ENCODE results near the gene TAS2R41. TPM values are rescaled to one million over a fixed set of nuclear protein-coding genes. Genes with fewer than 3 reads are reported as not detected.

The TAS2R41 gene
- polyA plus RNA-seq, 1 experiment, result not detected

- TF ChIP-seq, protein P1, sequence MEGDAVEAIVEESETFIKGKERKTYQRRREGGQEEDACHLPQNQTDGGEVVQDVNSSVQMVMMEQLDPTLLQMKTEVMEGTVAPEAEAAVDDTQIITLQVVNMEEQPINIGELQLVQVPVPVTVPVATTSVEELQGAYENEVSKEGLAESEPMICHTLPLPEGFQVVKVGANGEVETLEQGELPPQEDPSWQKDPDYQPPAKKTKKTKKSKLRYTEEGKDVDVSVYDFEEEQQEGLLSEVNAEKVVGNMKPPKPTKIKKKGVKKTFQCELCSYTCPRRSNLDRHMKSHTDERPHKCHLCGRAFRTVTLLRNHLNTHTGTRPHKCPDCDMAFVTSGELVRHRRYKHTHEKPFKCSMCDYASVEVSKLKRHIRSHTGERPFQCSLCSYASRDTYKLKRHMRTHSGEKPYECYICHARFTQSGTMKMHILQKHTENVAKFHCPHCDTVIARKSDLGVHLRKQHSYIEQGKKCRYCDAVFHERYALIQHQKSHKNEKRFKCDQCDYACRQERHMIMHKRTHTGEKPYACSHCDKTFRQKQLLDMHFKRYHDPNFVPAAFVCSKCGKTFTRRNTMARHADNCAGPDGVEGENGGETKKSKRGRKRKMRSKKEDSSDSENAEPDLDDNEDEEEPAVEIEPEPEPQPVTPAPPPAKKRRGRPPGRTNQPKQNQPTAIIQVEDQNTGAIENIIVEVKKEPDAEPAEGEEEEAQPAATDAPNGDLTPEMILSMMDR (IDR thresholded peaks at IDR 0.05; ENCODE audit: insufficient read depth, low read depth, low read length), result no peak
- H3K27me3 ChIP-seq (ENCODE audit: control insufficient read depth, insufficient read depth, low read length), result no peaks in the 10 kb centered on the region; the same call in 1 of the 2 replicates
- ChIA-PET CTCF (interaction anchor here (0.6 to 1.1 kb wide), 2 partner anchors 8 to 454 kb away, joined by 3 read pairs; no protein-coding TSS in a partner anchor), POLR2A (no interaction called here)
- no peak overlapping the region for H3K4me3 ChIP-seq (ENCODE audit: low read depth, low read length)
- no peak for DNase-seq (ENCODE audit: low read depth)
- no peaks in the 10 kb centered on the region for H3K36me3 ChIP-seq (ENCODE audit: control insufficient read depth, insufficient read depth, low read length)
These were observed 33.5 kb upstream of the TAS2R41 start for GRCh38 chr7:143444063-143444782.

GRCh38 chr7:143444785-143445184 is 32.9 kb upstream of the TAS2R41 start:
- Histone ChIP-seq H3K36me3 (ENCODE audit: control insufficient read depth, insufficient read depth, low read length) (no peaks in the 10 kb centered on the region), H3K27me3 (ENCODE audit: control insufficient read depth, insufficient read depth, low read length) (no peaks in the 10 kb centered on the region; the same call in 1 of the 2 replicates), H3K4me3 (ENCODE audit: low read depth, low read length) (no peak overlapping the region)
- ChIA-PET POLR2A (no interaction called here), CTCF (interaction anchor here (0.6 kb wide), 1 partner anchor 454 kb away, joined by 3 read pairs; no protein-coding TSS in a partner anchor)
- TF ChIP-seq, protein P1 (IDR thresholded peaks at IDR 0.05; ENCODE audit: insufficient read depth, low read depth, low read length), result no peak
- DNase-seq (ENCODE audit: low read depth), result no peak

DNA sequence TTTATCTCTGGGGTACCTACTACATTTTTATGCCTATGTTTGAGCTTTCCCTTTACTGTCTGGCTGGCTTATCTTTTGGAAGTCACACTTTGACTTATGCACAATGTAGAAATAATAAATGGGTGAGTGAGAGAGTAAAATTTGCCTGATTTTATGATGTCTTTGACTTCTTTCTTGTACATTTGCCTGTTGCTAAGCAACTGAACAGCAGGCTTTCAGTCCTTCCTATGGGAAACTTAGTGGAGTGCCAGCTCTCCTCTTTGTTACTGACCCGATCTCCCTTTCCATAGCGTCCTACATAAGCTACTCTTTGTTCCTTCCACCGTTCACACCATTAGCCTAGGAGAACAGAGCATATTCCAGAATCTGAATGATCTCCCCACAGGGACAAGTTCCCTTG is 30.2 kb upstream of the TAS2R41 start:
- ChIA-PET CTCF (no interaction called here), POLR2A (interaction anchor here (0.7 kb wide), 1 partner anchor 216 kb away, joined by 4 read pairs; no protein-coding TSS in a partner anchor)
- TF ChIP-seq, protein P1 (IDR thresholded peaks at IDR 0.05; ENCODE audit: insufficient read depth, low read depth, low read length), result no peak
- no peak for DNase-seq (ENCODE audit: low read depth)
- no peak overlapping the region for H3K4me3 ChIP-seq (ENCODE audit: low read depth, low read length)
- H3K27me3 ChIP-seq (ENCODE audit: control insufficient read depth, insufficient read depth, low read length), result no peaks in the 10 kb centered on the region; the same call in 1 of the 2 replicates
- no peaks in the 10 kb centered on the region for H3K36me3 ChIP-seq (ENCODE audit: control insufficient read depth, insufficient read depth, low read length)

DNA sequence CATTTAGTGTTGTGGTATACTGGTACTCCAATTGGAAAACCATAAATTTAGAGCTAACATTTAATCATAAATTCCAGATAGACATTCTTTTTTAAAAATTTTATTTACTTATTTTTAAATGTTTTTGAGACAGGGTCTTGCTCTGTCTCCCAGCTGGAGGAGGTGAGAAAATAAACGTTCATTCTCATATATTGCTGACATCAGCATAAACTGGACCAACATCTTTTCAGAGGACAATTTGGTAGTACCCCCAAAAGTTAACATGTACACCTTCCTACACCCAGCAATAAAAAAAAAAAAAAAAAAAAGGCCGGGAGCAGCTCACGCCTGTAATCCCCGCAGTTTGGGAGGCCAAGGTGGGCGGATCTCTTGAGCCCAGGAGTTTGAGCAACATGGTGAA is 29.2 kb upstream of the TAS2R41 start:
- ChIA-PET CTCF (interaction anchor here (0.7 kb wide), 1 partner anchor 452 kb away, joined by 3 read pairs; no protein-coding TSS in a partner anchor), POLR2A (no interaction called here)
- Histone ChIP-seq H3K27me3 (ENCODE audit: control insufficient read depth, insufficient read depth, low read length) (no peaks in the 10 kb centered on the region; the same call in 1 of the 2 replicates), H3K4me3 (ENCODE audit: low read depth, low read length) (no peak overlapping the region), H3K36me3 (ENCODE audit: control insufficient read depth, insufficient read depth, low read length) (no peaks in the 10 kb centered on the region)
- TF ChIP-seq, protein P1 (IDR thresholded peaks at IDR 0.05; ENCODE audit: insufficient read depth, low read depth, low read length), result no peak
- no peak for DNase-seq (ENCODE audit: low read depth)

DNA sequence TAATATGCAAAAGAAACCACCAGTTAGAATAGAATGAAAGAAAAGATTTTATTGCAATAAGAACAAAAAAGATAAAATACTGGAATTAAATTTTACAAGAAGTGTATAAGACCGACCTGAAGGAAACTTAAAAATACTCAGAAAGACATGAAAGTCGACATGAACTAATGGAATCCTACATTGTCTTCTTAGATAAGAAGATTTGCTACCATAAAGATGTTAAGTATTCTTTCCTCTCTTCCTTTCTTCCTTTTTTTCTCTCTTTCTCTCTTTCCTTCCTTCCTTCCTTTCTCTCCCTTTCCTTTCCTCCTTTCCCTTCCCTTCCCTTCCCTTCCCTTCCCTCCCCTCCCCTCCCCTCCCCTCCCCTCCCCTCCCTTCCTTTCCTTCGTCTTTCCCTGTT is 27.9 kb upstream of the TAS2R41 start:
- ChIA-PET CTCF (no interaction called here), POLR2A (interaction anchor here (0.6 kb wide), 1 partner anchor 10 kb away, joined by 14 read pairs; no protein-coding TSS in a partner anchor)
- no peak for DNase-seq (ENCODE audit: low read depth)
- TF ChIP-seq, protein P1 (IDR thresholded peaks at IDR 0.05; ENCODE audit: insufficient read depth, low read depth, low read length), result no peak
- H3K27me3 ChIP-seq (ENCODE audit: control insufficient read depth, insufficient read depth, low read length), result no peaks in the 10 kb centered on the region; the same call in 1 of the 2 replicates
- no peak overlapping the region for H3K4me3 ChIP-seq (ENCODE audit: low read depth, low read length)
- no peaks in the 10 kb centered on the region for H3K36me3 ChIP-seq (ENCODE audit: control insufficient read depth, insufficient read depth, low read length)
